DND-41 (cell line): ENCODE data around the gene ZNF197.

Experiments used
- EZH2 ChIP-seq: IDR thresholded peaks from 3 replicates; pipeline ENCODE4 v1.6.1; 2012; ENCODE audit warnings: borderline replicate concordance, low read depth, mild to moderate bottlenecking, moderate library complexity, low read length, inconsistent platforms; ENCODE audit not compliant: severe bottlenecking
- TF ChIP-seq, protein P1 (sequence below): IDR thresholded peaks from 2 replicates; pipeline ENCODE4 v1.5.1; 2012; ENCODE audit warnings: borderline replicate concordance, low read length, moderate library complexity, mild to moderate bottlenecking; ENCODE audit not compliant: poor library complexity, severe bottlenecking; ENCODE audit errors: extremely low read depth

DNA sequence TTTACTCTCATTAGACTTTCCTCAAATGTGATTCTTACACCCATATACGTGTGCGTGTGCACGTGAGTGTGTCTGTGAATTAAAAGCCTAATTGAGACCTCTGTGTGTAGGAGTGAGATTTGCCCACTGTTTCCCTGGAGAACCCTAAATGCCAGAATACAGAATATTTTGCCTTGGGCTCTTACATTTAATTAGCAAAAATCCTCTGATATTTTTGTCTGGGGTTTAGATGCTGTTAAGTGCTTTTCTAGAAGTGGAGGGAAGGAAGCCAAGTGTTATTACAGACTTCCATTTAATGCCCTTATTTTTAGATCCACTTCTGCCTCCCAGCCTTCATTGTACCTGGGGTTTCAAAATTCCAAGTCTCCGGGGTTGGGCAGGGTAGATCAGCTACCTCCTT, 41.5 kb downstream of the ZNF197 start:
- TF ChIP-seq, protein P1, sequence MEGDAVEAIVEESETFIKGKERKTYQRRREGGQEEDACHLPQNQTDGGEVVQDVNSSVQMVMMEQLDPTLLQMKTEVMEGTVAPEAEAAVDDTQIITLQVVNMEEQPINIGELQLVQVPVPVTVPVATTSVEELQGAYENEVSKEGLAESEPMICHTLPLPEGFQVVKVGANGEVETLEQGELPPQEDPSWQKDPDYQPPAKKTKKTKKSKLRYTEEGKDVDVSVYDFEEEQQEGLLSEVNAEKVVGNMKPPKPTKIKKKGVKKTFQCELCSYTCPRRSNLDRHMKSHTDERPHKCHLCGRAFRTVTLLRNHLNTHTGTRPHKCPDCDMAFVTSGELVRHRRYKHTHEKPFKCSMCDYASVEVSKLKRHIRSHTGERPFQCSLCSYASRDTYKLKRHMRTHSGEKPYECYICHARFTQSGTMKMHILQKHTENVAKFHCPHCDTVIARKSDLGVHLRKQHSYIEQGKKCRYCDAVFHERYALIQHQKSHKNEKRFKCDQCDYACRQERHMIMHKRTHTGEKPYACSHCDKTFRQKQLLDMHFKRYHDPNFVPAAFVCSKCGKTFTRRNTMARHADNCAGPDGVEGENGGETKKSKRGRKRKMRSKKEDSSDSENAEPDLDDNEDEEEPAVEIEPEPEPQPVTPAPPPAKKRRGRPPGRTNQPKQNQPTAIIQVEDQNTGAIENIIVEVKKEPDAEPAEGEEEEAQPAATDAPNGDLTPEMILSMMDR: no peak
- no peak for TF ChIP-seq EZH2
